ENCODE data around the gene CDX1.

- TF ChIP-seq EZH2 (IDR thresholded peaks at IDR 0.05): no peak
- TF ChIP-seq POLR2AphosphoS5 (IDR thresholded peaks at IDR 0.05; ENCODE audit: borderline replicate concordance, low read depth, low read length): no peak
- TF ChIP-seq FOXP2 (optimal IDR thresholded peaks at IDR 0.05; ENCODE audit: control extremely low read depth, extremely low read length, insufficient read depth): no peak
Measured at GRCh38 chr5:150172556-150172955, 6.0 kb downstream of the CDX1 start.

All from SK-N-MC (cell line).